Measurements from ENCODE around the gene CACNA1D. TPM values are rescaled to one million over a fixed set of nuclear protein-coding genes. Genes with fewer than 3 reads are reported as not detected.

Gene CACNA1D
- total and polyA plus RNA-seq, 2 donors (not counting 3 experiments of a cell fraction or from before 2014, with no cell fraction given): 0.06 TPM; not detected in 1

DNA sequence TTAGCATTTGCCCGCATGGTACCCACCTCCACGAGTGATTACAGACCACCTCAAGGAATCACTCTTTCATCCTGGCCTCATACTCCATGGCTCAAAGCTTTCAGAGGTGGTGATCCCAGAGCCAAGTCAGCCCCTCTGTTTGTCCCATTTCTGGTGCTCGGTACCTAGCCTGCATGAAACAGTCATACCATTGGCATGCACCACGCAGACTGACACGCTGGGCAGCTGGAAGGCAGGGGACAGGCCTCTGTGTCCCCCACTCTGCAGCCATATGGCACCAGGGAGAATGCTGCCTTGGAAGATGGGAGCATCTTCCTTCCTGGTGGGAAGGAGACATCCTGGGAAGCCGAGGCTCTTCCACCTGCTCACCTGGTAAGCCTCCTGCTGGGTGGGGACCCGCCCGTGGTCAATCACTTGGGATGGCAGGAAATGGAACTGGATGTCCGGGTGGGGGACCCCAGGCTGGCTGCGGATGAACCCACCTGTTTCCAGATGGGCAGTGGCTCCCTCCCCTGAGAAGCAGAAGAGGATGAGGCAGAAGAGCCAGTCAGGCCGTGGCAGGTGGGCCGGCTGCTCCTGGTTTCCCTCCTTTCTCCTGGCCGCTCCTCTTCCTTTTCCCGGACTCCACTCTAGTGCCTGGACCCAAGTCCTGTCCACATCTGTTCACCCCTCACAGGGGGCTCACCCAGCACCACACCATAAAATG lies 324.9 kb downstream of the CACNA1D start:
- TF ChIP-seq POLR2A (IDR thresholded peaks at IDR 0.05; ENCODE audit: low read depth, low read length) (no peak), FOS (IDR thresholded peaks at IDR 0.05; ENCODE audit: borderline replicate concordance, insufficient read depth, low read length) (no peak), POLR2AphosphoS5 (IDR thresholded peaks at IDR 0.05; ENCODE audit: insufficient read depth, low read depth, low read length) (no peak), MYC (IDR thresholded peaks at IDR 0.05; ENCODE audit: low read depth, low read length) (no peak), JUN (IDR thresholded peaks at IDR 0.05; ENCODE audit: borderline replicate concordance, insufficient read depth, insufficient read length, low read depth) (no peak), GATA2 (IDR thresholded peaks at IDR 0.05; ENCODE audit: insufficient read depth, insufficient read length, low read depth, low read length) (no peak), EZH2 (IDR thresholded peaks at IDR 0.05; ENCODE audit: borderline replicate concordance, low read depth, low read length, severe bottlenecking) (no peak)
- TF ChIP-seq, protein P1, sequence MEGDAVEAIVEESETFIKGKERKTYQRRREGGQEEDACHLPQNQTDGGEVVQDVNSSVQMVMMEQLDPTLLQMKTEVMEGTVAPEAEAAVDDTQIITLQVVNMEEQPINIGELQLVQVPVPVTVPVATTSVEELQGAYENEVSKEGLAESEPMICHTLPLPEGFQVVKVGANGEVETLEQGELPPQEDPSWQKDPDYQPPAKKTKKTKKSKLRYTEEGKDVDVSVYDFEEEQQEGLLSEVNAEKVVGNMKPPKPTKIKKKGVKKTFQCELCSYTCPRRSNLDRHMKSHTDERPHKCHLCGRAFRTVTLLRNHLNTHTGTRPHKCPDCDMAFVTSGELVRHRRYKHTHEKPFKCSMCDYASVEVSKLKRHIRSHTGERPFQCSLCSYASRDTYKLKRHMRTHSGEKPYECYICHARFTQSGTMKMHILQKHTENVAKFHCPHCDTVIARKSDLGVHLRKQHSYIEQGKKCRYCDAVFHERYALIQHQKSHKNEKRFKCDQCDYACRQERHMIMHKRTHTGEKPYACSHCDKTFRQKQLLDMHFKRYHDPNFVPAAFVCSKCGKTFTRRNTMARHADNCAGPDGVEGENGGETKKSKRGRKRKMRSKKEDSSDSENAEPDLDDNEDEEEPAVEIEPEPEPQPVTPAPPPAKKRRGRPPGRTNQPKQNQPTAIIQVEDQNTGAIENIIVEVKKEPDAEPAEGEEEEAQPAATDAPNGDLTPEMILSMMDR (IDR thresholded peaks at IDR 0.05; ENCODE audit: extremely low read depth in 1 of 2, insufficient read depth in 1 of 2, low read depth in 1 of 2, low read length in 2 of 2): no peak
- TF ChIP-seq, protein P2, sequence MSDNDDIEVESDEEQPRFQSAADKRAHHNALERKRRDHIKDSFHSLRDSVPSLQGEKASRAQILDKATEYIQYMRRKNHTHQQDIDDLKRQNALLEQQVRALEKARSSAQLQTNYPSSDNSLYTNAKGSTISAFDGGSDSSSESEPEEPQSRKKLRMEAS (IDR thresholded peaks at IDR 0.05; ENCODE audit: insufficient read depth, insufficient read length): no peak
- Histone ChIP-seq H3K79me2 (ENCODE audit: control insufficient read depth, insufficient read depth, low read length) (no peaks in the 10 kb centered on the region), H3K9ac (replicated peaks; ENCODE audit: extremely low read depth, insufficient read depth, low read length) (no peak overlapping the region), H3K27ac (ENCODE audit: insufficient read depth, low read depth, low read length) (no peak overlapping the region), H2AFZ (ENCODE audit: low read depth, low read length) (no peak overlapping the region), H3K4me2 (ENCODE audit: insufficient read depth, low read length) (no peak overlapping the region), H3K9me1 (replicated peaks; ENCODE audit: control insufficient read depth, extremely low read depth, insufficient read depth, low read length) (no peaks in the 10 kb centered on the region), H3K36me3 (ENCODE audit: control insufficient read depth in 2 of 2, extremely low read depth in 1 of 2, insufficient read depth in 2 of 2, low read length in 2 of 2) (no peaks in the 10 kb centered on the region), H3K27me3 (ENCODE audit: control insufficient read depth in 2 of 2, insufficient read depth in 2 of 2, low read length in 2 of 2) (no peaks in the 10 kb centered on the region), H3K4me3 (replicated peaks in 1 of 3; ENCODE audit: insufficient read depth in 1 of 3, low read depth in 1 of 3, low read length in 3 of 3) (no peak overlapping the region), H3K4me1 (ENCODE audit: control insufficient read depth, extremely low read depth, insufficient read depth, low read length) (no peaks in the 10 kb centered on the region), H3K9me3 (replicated peaks; ENCODE audit: control insufficient read depth, insufficient read depth, low read length) (no peaks in the 10 kb centered on the region), H4K20me1 (replicated peaks; ENCODE audit: control insufficient read depth, extremely low read depth, insufficient read depth, low read length) (no peaks in the 10 kb centered on the region)
- CTCF ChIA-PET: no interaction called here
- intact Hi-C loops (cut with micrococcal nuclease): no loop called here
- POLR2A ChIA-PET: no interaction called here
- FAIRE-seq (no peak), DNase-seq (ENCODE audit: low read depth, low spot score) (no peak)
- dilution Hi-C loops (cut with MboI; ENCODE audit: extremely low pct_ligation_motif_present, low sequenced_read_pairs): no loop called here
- no TSS peak for BruUV-seq (replicated peaks)
